Cardiac muscle cell (in vitro differentiated cells and primary cell): ENCODE results near the gene RACGAP1. TPM values are rescaled to one million over a fixed set of nuclear protein-coding genes. Genes with fewer than 3 reads are reported as not detected.

Source experiments
- DNase-seq, 2 donors: peaks; one replicate each; pipeline versions ENCODE4 v3.0.0 to v3.0.0-alpha.2; 2010 to 2017; ENCODE audit warnings: low read depth in 1 of 2, low spot score in 1 of 2
- H3K27ac ChIP-seq: fragments of 200-600 bp; sonication (generic); 2 replicates; pipeline ENCODE4 v1.5.1; 2016
- H3K27me3 ChIP-seq: fragments of 200-600 bp; sonication (generic); 2 replicates; pipeline ENCODE4 v1.6.0; 2016; ENCODE audit warnings: control low read depth
- H3K36me3 ChIP-seq: fragments of 200-600 bp; sonication (generic); 2 replicates; pipeline ENCODE4 v1.5.1; 2016; ENCODE audit warnings: control low read depth
- H3K4me1 ChIP-seq: fragments of 200-600 bp; sonication (generic); 2 replicates; pipeline ENCODE4 v1.8.1; 2017; ENCODE audit warnings: low read depth, mild to moderate bottlenecking, mixed run types
- H3K4me3 ChIP-seq: fragments of 200-600 bp; sonication (generic); 2 replicates; pipeline ENCODE4 v1.5.1; 2016; ENCODE audit warnings: mild to moderate bottlenecking
- H3K9me3 ChIP-seq: fragments of 200-600 bp; sonication (generic); 2 replicates; pipeline ENCODE4 v1.5.1; 2017; ENCODE audit warnings: low read depth, mild to moderate bottlenecking, control low read depth
- polyA plus RNA-seq: library from polyadenylated mRNA; unstranded; fragments of >200 nt; fragmentation: Nextera tagmentation; extraction: Ambion mirVana; gene quantifications from 2 replicates; pipeline ENCODE4 v1.2.1, GENCODE V29; 2016
- total RNA-seq: library from RNA; depleted of rRNA; stranded (reverse); fragments of >200 nt; gene quantifications from 2 replicates; pipeline ENCODE4 v1.2.3, GENCODE V29; 2016
- TF ChIP-seq, protein P1 (sequence below): IDR thresholded peaks from 2 replicates; pipeline ENCODE4 v1.5.1; 2012; ENCODE audit warnings: low read depth, mild to moderate bottlenecking, low read length

The RACGAP1 gene
- total and polyA plus RNA-seq, 2 experiments from 2014 or later = 13.4 to 63.9 TPM

DNA sequence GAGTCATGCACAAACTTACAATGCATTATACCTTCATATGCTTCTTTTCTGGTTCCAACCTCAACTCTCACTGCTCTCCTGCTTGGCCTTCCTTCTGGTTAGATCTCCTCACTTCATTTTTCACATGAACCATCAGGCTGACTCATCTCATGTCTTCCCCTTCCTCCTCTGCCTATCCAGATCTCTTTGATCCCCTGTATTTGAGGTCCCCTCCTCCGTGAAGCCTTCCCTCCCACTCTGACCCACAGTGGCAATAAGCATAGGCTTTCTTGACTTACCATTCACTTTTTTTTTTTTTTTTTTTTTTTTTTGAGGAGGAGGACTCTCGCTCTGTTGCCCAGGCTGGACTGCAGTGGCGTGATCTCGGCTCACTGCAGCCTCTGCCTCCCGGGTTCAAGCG is 17.4 kb upstream of the RACGAP1 start:
- H3K9me3 ChIP-seq = no peaks in the 10 kb centered on the region
- H3K4me1 ChIP-seq = no peaks in the 10 kb centered on the region
- TF ChIP-seq, protein P1, sequence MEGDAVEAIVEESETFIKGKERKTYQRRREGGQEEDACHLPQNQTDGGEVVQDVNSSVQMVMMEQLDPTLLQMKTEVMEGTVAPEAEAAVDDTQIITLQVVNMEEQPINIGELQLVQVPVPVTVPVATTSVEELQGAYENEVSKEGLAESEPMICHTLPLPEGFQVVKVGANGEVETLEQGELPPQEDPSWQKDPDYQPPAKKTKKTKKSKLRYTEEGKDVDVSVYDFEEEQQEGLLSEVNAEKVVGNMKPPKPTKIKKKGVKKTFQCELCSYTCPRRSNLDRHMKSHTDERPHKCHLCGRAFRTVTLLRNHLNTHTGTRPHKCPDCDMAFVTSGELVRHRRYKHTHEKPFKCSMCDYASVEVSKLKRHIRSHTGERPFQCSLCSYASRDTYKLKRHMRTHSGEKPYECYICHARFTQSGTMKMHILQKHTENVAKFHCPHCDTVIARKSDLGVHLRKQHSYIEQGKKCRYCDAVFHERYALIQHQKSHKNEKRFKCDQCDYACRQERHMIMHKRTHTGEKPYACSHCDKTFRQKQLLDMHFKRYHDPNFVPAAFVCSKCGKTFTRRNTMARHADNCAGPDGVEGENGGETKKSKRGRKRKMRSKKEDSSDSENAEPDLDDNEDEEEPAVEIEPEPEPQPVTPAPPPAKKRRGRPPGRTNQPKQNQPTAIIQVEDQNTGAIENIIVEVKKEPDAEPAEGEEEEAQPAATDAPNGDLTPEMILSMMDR = no peak
- no peak overlapping the region for H3K4me3 ChIP-seq
- no peak for DNase-seq
- H3K27ac ChIP-seq = no peak overlapping the region
- H3K36me3 ChIP-seq = no peaks in the 10 kb centered on the region
- no peaks in the 10 kb centered on the region for H3K27me3 ChIP-seq

DNA sequence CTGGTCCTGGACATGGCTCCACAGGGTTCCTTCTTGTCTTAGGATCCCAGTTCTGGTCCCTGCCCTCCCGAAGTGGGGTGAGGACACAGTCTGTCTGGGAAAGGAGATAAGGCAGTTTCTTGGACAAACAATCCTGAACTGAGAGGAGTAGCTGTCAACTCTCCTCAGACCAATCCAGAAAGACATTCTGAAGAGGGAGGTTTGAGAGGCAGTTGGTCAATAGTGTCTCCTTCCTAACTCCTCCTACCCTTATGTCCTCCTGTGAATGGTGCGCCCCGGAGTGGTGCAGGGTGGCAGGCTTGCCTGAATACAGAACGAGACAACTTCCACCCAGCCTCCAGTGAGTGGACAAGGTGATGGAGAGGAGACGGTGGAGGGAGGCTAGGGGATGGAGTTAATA is 16.7 kb upstream of the RACGAP1 start:
- no peak for DNase-seq
- Histone ChIP-seq H3K9me3 (no peaks in the 10 kb centered on the region), H3K36me3 (no peaks in the 10 kb centered on the region), H3K27ac (no peak overlapping the region), H3K4me3 (no peak overlapping the region), H3K27me3 (no peaks in the 10 kb centered on the region), H3K4me1 (no peaks in the 10 kb centered on the region)
- TF ChIP-seq, protein P1 = no peak

DNA sequence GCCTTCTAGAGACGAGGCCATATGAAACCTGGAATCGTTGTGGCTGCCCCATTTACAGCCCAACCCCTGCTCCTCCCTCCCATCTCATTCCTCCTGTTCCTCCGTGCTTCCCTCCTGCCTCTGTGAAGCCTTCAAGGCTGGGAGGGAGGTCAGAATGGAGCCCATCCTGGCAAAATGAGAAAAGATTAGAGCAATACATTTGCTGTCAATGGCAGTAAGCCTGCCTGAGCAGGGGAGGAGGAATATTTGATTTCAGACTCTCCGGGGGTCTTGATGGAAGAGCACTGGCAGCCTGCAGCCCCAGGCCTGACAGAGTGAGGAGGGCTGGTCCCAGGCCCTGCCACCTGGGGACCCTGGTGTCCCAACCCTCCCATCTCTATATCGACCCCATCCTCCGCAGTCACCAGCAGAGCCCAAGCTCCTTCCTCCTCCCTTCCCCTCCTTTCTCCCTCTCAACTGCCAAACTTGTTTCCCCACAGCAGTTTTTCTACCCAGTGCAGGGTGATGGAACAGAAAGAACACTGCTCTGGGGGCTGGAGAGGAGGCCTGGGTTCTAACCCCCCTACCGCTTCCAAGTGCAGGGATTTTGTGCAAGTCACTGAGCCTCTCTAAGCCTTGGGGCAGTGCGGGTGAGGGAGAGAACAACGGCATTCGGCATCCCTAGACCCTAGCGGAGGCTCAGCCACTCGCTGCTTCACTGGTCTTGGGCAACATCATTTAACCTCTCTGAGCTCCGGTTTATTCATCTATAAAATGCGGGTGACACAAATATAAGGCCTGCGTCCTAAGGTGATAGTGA is 16.0 kb upstream of the RACGAP1 start:
- Histone ChIP-seq H3K9me3 (no peaks in the 10 kb centered on the region), H3K36me3 (no peaks in the 10 kb centered on the region), H3K4me1 (no peaks in the 10 kb centered on the region), H3K27me3 (no peaks in the 10 kb centered on the region), H3K4me3 (no peak overlapping the region), H3K27ac (no peak overlapping the region)
- DNase-seq = no peak
- TF ChIP-seq, protein P1 = no peak

DNA sequence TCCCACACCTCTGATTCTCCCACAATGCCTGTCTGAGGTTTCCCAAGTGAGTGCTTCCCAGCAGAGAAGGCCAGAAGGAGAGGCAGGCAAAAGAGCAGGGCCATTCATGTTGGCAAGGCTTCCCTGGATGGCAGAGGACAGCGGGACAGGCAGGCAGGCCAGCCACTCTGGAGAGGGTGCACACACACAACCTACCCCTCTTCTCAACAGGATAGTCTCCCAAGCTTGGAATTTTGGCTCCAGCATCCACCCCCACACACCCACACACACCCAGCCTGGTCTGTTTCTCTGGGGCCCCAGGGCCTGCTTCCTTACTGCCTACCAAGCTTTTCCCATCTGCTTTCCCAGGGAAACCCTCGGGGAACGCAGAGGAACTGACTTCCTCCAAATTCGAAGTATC is 15.4 kb upstream of the RACGAP1 start:
- Histone ChIP-seq H3K27me3 (no peaks in the 10 kb centered on the region), H3K9me3 (no peaks in the 10 kb centered on the region), H3K36me3 (no peaks in the 10 kb centered on the region), H3K4me1 (no peaks in the 10 kb centered on the region), H3K4me3 (no peak overlapping the region), H3K27ac (no peak overlapping the region)
- TF ChIP-seq, protein P1 = no peak
- no peak for DNase-seq

DNA sequence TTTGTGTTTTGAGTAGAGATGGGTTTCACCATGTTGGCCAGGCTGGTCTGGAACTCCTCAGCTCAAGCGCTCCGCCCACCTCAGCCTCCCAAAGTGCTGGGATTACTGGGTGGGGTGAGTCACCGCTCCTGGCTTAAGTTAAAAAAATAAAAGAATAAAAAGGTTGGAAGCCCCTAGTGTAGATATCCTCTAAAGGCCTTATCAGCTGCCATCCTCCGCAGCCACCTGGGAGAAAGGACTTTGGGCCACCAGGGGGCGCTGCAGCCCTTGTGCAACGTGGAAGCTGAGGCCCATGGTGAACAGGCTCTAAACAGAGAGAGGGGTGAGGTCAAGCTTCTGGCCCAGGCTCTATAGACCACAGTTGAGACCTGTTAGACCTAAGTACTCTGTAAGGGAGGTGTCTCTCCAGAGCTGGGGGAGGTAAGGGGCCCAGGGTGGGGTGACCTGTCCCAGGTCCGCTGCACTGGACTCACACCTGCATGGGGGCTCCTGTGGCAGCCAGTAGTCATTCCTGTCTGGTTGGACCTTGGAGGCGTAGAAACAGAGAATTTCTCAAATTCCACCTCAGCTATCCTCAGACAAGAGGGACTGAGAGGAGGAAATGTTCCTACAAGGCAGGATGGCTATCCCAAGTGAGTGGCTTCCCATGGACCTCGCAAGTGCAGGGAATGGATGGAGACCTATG is 14.0 kb upstream of the RACGAP1 start:
- Histone ChIP-seq H3K27me3 (no peaks in the 10 kb centered on the region), H3K36me3 (no peaks in the 10 kb centered on the region), H3K27ac (no peak overlapping the region), H3K4me3 (no peak overlapping the region), H3K9me3 (no peaks in the 10 kb centered on the region), H3K4me1 (no peaks in the 10 kb centered on the region)
- TF ChIP-seq, protein P1 = peak; percentile 95
- peak; percentile 86 to 90 for DNase-seq
